ENCODE data around the gene LTB4R2.

GRCh38 chr14:24274101-24274543 is 35.8 kb upstream of the LTB4R2 start:
- TF ChIP-seq EZH2 (IDR thresholded peaks at IDR 0.05; ENCODE audit: insufficient read depth, poor library complexity, severe bottlenecking) (no peak), EZH2phosphoT487 (IDR thresholded peaks at IDR 0.05; ENCODE audit: insufficient read depth, low read depth) (no peak)
